Fibroblast of lung (primary cell): ENCODE measurements around the gene ZFC3H1.

ENCODE experiments used
- EZH2 ChIP-seq: IDR thresholded peaks from 2 replicates; pipeline ENCODE4 v1.5.1; 2012; ENCODE audit warnings: low read length, control low read depth, mild to moderate bottlenecking; ENCODE audit errors: missing control alignments
- TF ChIP-seq, protein P1 (sequence below), 2 donors: IDR thresholded peaks in 1 of 2; conservative IDR thresholded peaks in 1 of 2; 1 replicate in 1 of 2; 2 replicates in 1 of 2; pipeline ENCODE4 v1.5.1; 2011 to 2012; ENCODE audit warnings: low read length in 2 of 2, control low read depth in 1 of 2, inconsistent platforms in 1 of 2, low read depth in 1 of 2, mild to moderate bottlenecking in 1 of 2

GRCh38 chr12:71642264-71642663 is 21.4 kb downstream of the ZFC3H1 start:
- TF ChIP-seq, protein P1, sequence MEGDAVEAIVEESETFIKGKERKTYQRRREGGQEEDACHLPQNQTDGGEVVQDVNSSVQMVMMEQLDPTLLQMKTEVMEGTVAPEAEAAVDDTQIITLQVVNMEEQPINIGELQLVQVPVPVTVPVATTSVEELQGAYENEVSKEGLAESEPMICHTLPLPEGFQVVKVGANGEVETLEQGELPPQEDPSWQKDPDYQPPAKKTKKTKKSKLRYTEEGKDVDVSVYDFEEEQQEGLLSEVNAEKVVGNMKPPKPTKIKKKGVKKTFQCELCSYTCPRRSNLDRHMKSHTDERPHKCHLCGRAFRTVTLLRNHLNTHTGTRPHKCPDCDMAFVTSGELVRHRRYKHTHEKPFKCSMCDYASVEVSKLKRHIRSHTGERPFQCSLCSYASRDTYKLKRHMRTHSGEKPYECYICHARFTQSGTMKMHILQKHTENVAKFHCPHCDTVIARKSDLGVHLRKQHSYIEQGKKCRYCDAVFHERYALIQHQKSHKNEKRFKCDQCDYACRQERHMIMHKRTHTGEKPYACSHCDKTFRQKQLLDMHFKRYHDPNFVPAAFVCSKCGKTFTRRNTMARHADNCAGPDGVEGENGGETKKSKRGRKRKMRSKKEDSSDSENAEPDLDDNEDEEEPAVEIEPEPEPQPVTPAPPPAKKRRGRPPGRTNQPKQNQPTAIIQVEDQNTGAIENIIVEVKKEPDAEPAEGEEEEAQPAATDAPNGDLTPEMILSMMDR (conservative IDR thresholded peaks at IDR 0.05 in 1 of 2, IDR thresholded peaks at IDR 0.05 in 1 of 2; ENCODE audit: low read depth in 1 of 2, low read length in 2 of 2): no peak
- TF ChIP-seq EZH2: no peak
